Right lung (tissue), 5 donors: ENCODE data around the gene GTPBP2. TPM values are rescaled to one million over a fixed set of nuclear protein-coding genes. Genes with fewer than 3 reads are reported as not detected.
"Not testable (repeated sequence)": the region's sequence is repeated elsewhere in the genome, so short reads cannot be mapped to it uniquely, and the experiment has no call there.

ENCODE experiments used
- DNase-seq, 2 donors: peaks; one replicate each; pipeline ENCODE4 v3.0.0-alpha.2; 2013
- polyA plus RNA-seq, 5 donors: library from polyadenylated mRNA; unstranded; fragments of 120-200 nt; gene quantifications; one replicate each; pipeline versions ENCODE4 v1.2.1 to v1.2.3, GENCODE V29; 2013; ENCODE audit warnings: inconsistent platforms in 1 of 5, low replicate concordance in 1 of 5; ENCODE audit not compliant: insufficient read length in 5 of 5, insufficient read depth in 1 of 5

The GTPBP2 gene
- polyA plus RNA-seq, 5 donors = 61.2 to 70.9 (median 61.7) TPM

DNA sequence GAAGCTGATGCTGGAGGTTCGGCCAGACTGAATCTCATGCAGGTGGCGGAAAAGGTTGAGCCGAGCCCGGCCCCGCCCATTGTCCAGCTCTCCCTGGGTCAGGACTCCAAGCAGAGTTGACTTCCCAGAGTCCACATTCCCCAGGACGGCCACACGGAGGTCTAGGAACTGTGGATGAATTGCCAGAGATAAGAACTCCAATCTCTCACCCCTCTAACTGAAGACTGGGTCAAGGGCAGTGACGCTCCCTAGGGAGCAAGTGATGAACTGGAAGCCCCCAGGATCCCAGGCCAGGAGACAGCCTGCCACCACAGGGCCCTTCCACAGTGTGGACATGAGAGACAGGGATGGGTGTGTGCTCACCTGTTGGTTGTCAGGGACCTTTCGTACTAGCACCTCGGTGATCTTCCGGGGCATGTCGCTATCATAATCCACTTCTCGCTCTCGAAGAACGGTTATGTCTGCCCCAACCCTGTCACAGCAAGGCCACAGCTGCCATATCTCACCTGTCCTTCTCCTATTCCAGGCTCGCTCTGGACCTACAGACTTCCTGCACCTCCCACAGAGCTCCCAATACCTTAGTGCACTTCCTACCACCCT is 3.6 kb downstream of the GTPBP2 start:
- no peak for DNase-seq

GRCh38 chr6:43624786-43625288 is 4.2 kb downstream of the GTPBP2 start:
- no peak for DNase-seq

DNA sequence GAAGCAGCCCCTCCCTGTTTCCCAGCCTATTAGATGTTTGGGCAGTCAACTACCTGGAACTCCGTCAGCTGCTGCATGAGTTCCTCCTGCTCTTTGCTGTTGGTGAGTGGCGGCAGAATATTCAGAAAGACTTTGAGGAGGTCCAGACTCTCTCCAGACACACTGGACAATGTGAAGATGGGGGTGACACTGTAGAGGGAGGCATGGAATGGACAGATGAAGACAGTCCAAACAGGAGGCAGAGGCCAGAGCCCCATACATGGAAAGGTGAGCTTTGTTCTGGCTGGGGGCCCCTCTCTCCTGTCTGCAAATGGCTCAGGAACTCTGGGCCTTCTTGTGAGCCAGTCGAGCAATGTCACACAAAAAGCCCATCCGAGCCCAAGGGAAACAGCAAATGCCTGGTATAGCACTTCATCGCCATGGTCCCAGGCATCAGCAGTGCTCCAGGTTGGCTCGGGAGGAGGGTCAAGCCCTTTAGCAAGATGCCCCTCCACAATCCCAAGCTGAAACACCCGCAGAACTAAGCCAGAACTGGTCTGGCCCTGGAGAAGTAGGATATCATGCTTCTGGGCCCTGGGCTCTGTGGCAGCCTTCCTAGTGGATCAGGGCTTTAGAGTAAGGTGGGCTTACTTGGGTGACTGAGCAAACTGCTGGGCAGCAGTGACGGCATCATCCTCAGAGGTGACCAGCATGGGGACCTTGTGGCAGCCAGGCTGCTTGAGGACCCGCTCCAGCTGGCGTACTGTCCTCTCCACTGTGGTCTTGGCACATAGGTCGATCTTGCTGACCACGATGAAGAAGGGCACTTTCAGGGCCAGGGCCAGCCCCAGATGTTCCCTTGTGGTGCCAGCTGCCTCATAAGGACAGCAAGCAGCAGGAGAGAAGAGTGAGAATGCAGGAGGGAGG is 4.9 kb downstream of the GTPBP2 start:
- no peak for DNase-seq

DNA sequence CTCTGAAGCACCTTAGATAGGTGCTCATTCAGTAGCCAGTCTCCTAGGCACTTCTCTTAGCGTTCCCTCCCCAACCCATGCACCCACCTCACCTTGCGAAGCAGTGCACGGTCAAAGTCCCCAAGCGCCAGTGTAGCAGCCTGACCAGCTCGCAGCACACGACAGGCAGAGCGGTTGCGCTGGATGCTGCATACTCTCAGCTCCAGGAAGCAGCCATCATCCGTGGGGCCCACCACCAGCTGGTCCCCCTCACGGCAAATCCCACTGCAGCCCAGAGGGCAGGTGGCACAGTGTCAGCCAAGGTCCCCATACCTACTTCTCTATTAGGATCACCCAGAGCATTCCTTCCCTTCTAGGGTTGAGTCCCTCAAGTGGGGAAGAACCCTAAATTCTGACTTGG is 6.5 kb downstream of the GTPBP2 start:
- no peak for DNase-seq

GRCh38 chr6:43621836-43622180 is 7.3 kb downstream of the GTPBP2 start:
- DNase-seq = no peak

GRCh38 chr6:43621078-43621835 is 7.8 kb downstream of the GTPBP2 start:
- DNase-seq = no peak

GRCh38 chr6:43616725-43617472 is 12.2 kb downstream of the GTPBP2 start:
- no peak for DNase-seq

DNA sequence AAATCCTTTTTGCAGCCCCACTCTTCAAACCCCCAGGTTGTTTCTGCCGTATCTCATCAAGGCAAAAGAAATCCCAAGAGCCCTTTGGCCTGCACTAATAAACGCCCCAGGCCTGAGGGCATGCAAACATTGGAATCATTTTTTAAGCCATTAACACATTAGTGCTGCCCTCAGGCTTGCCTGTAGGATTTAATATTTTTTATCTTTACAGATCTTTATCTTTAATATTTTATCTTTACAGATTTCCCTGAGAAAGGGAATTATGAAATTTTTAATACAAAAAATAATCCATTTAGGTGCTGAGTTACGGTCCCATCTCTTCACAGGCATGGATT is 14.7 kb downstream of the GTPBP2 start:
- no peak for DNase-seq

DNA sequence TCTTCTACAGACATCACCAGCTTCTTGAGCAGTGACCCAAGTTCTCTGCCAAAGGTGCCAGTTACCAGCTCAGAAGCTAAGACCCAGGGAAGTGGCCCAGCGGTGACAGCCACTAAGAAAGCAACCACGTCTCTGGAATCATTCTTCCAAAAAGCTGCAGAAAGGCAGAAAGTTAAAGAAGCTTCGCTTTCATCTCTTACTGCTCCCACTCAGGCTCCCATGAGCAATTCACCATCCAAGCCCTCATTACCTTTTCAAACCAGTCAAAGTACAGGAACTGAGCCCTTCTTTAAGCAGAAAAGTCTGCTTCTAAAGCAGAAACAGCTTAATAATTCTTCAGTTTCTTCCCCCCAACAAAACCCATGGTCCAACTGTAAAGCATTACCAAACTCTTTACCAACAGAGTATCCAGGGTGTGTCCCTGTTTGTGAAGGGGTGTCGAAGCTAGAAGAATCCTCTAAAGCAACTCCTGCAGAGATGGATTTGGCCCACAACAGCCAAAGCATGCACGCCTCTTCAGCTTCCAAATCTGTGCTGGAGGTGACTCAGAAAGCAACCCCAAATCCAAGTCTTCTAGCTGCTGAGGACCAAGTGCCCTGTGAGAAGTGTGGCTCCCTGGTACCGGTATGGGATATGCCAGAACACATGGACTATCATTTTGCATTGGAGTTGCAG is 15.2 kb downstream of the GTPBP2 start:
- no peak for DNase-seq

GRCh38 chr6:43610431-43610830 is 18.6 kb downstream of the GTPBP2 start:
- no peak for DNase-seq

GRCh38 chr6:43609402-43609801 is 19.7 kb downstream of the GTPBP2 start:
- no peak for DNase-seq

DNA sequence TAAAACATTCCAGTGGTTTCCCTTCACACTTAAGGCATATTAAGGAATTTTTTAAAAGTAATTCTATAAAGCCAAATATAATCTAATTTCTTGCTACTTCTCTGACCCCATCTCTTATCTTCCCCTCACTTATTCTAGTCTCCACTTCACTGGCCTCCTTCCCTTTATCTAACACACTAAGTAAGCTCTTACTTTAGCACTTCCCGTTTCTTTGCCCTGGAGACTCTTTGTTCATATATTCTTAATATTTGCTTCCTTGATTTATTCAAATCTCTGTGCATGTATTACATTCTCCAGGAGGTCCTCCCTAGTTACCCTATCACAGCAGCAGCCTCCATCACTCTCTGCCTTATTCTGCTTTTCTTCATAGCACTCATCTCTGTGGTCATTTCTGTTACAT is 20.3 kb downstream of the GTPBP2 start:
- DNase-seq = no peak

- DNase-seq = peak; percentile 52 to 77
Measured at GRCh38 chr6:43608310-43608763, 20.7 kb downstream of the GTPBP2 start.

GRCh38 chr6:43606019-43606418 is 23.0 kb downstream of the GTPBP2 start:
- DNase-seq = no peak

GRCh38 chr6:43604174-43604573 is 24.9 kb downstream of the GTPBP2 start:
- DNase-seq = no peak

DNA sequence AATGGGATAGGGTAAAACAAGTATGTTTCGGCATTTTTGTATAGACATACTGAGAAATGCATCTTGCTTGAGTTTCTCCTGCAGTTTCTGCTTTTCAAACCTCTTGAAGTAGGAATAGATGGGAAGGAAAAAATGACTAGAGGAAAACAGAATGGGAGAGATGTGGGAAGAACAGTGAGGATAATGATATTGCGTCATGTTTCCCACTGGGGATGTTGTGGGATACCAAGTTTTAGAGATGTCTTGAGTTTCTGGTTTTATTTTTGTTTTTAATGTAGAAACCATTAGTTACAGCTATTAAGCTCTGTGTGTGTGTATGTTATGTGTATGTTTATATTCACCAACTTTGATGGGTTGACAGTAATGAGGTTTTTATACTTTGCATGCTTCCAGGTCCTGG is 28.5 kb downstream of the GTPBP2 start:
- DNase-seq = no peak

- DNase-seq = no peak
Measured at GRCh38 chr6:43593938-43594337, 35.1 kb downstream of the GTPBP2 start.

GRCh38 chr6:43589564-43589963 is 39.5 kb downstream of the GTPBP2 start:
- not testable (repeated sequence) for DNase-seq

DNA sequence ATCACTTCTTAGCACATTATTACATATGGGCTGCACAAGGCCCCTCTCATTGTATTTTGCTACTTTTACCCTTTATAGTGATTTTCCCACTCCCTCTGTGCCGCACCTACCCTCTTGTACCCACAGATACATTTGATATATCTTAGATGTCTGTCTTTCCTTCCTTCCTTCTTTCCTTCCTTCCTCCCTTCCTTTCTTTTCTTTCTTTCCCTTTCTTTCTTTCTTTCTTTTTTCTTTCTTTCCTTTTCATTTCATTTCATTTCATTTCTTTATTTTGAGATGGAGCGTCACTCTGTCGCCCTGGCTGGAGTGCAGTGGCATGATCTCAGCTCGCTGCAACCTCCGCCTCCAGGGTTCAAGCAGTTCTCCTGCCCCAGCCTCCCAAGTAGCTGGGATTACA is 40.9 kb downstream of the GTPBP2 start:
- DNase-seq = no peak

DNA sequence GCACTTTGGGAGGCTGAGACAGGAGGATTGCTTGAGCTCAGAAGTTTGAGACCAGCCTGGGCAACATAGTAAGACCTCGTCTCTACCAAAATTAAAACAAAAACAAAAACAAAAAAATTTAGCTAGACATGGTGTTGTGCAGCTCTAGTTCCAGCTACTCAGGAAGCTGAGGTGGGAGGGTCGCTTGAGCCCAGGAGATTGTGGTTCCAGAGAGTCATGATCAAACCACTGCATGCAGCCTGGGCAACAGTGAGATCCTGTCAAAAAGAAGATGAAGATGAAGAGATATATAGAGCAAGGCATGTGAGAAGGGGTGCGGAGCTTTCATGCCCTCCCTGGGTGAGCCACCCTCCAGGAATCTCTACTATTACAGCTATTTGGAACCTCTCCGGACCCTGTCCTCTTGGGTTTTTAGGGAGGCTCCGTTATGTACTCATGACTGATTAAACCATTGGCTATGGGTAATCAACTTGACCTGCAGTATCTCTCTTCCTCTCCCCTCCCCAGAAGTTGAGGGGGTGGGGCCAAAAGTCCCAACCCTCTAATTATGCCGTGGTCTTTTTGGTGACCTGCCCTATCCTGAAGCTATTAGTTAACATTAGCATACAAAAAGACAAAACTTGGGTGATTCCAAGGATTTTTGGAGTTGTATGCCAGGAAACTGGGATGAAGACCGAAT is 44.0 kb downstream of the GTPBP2 start:
- no peak for DNase-seq

DNA sequence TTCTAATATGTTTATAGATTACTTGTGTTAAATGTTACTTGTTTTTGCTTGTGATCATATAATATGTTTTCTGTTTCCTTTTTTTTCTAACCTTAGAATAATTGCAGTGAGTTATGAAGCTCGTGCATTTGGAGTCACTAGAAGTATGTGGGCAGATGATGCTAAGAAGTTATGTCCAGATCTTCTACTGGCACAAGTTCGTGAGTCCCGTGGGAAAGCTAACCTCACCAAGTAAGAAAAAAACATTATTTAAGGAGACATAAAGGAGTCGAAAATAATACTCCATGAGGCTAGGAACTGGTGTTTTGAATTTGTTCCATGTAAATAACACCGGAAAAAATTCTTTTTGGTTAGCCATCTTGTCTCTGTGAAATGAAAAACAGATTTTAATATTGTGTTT is 46.2 kb downstream of the GTPBP2 start:
- DNase-seq = no peak
